ENCODE data around the gene NOP9.

DNA sequence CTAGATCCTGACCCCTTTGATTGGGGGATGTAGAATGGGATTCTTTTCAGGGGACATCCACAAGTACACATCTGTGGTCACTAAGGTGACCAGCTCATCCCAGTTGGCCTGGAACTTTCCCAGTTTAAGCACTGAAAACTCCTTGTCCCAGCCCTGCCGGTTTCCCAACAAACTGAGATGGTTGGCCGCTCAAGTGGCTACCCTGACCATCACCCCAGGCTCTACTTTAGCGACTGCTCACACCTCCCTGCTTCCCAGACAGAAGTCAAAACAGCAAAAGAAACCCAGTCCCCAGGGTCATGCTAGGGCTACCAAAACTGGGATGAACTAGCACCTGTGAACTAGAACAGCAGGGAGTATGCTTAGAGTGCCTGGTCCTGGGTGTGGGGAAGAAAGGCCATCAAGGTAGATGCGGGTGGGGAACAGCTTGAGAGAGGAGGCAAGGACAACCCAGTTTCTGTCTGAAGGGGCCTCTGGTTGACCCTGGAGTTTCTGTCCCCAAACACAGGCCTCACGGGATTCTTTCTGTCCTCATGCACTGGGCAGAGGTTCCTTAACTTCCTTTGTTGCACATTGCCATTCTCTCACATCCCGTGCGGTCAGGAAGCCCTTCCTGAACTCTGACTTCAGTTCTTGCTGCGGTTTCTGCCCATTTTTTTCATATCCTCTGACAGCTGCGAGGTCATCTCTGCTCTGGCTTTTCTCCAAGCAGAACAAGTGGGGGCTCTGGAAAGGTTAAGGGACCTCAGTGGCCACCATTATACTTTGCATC lies 13.3 kb downstream of the NOP9 start:
- TF ChIP-seq CTCF (IDR thresholded peaks at IDR 0.05; ENCODE audit: low read depth, low read length, poor library complexity, severe bottlenecking) (no peak), EZH2phosphoT487 (IDR thresholded peaks at IDR 0.05; ENCODE audit: borderline replicate concordance, low read length) (no peak)
